Measurements from ENCODE around the gene TSACC. TPM values are rescaled to one million over a fixed set of nuclear protein-coding genes. Genes with fewer than 3 reads are reported as not detected.
"Not testable (repeated sequence)": the region's sequence is repeated elsewhere in the genome, so short reads cannot be mapped to it uniquely, and the experiment has no call there.

The TSACC gene
- total RNA-seq, 1 experiment from 2014 or later, result 1.8 TPM

- no peak for DNase-seq (ENCODE audit: unreplicated experiment)
- BruUV-seq (replicated peaks), result no TSS peak
- no peaks in the 10 kb centered on the region for H3K36me3 Mint-ChIP-seq (ENCODE audit: insufficient read depth, unreplicated experiment)
- TF ChIP-seq, protein P1, sequence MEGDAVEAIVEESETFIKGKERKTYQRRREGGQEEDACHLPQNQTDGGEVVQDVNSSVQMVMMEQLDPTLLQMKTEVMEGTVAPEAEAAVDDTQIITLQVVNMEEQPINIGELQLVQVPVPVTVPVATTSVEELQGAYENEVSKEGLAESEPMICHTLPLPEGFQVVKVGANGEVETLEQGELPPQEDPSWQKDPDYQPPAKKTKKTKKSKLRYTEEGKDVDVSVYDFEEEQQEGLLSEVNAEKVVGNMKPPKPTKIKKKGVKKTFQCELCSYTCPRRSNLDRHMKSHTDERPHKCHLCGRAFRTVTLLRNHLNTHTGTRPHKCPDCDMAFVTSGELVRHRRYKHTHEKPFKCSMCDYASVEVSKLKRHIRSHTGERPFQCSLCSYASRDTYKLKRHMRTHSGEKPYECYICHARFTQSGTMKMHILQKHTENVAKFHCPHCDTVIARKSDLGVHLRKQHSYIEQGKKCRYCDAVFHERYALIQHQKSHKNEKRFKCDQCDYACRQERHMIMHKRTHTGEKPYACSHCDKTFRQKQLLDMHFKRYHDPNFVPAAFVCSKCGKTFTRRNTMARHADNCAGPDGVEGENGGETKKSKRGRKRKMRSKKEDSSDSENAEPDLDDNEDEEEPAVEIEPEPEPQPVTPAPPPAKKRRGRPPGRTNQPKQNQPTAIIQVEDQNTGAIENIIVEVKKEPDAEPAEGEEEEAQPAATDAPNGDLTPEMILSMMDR (IDR thresholded peaks at IDR 0.05; ENCODE audit: unreplicated experiment), result no peak
- no peak overlapping the region for H3K4me3 Mint-ChIP-seq (ENCODE audit: unreplicated experiment)
- H3K9me3 Mint-ChIP-seq (ENCODE audit: unreplicated experiment), result no peaks in the 10 kb centered on the region
- H3K27me3 Mint-ChIP-seq (ENCODE audit: insufficient read depth, unreplicated experiment), result no peaks in the 10 kb centered on the region
- no peak overlapping the region for H3K27ac Mint-ChIP-seq (ENCODE audit: low read depth, unreplicated experiment)
- H3K4me1 Mint-ChIP-seq (ENCODE audit: insufficient read depth, unreplicated experiment), result no peaks in the 10 kb centered on the region
- ChIA-PET POLR2A (interaction anchor here (0.6 to 1.5 kb wide), 2 partner anchors 60 to 77 kb away, joined by 3 to 5 read pairs; partner anchors contain the start of gene SMG5), CTCF (interaction anchor here (0.6 to 2.4 kb wide), 6 partner anchors 16 to 283 kb away, joined by 3 to 11 read pairs (median 3); no protein-coding TSS in a partner anchor)
- intact Hi-C loops (cut with micrococcal nuclease), result no loop called here
Observed at GRCh38 chr1:156342166-156342955, 4.0 kb downstream of the TSACC start.

- no peak overlapping the region for H3K27ac Mint-ChIP-seq (ENCODE audit: low read depth, unreplicated experiment)
- no peak for DNase-seq (ENCODE audit: unreplicated experiment)
- BruUV-seq (replicated peaks), result no TSS peak
Observed at GRCh38 chr1:156344409-156344808, 6.1 kb downstream of the TSACC start.

DNA sequence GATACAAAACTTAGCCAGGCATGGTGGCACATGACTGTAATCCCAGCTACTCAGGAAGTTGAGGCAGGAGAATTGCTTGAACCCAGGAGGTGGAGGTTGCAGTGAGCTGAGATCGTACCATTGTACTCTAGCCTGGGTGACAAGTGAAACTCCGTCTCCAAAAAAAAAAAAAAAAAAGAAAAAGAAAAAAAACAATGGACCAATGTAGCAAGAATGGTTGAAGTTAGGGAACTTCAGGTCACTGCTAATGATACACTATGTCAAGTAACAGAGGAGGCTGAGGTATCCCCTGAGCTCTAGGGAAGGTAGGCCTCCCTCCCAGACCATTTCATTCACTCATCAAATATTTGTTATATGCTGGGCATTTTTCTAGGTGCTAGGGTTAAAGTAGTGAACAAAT, 7.7 kb downstream of the TSACC start:
- H3K4me3 Mint-ChIP-seq (ENCODE audit: unreplicated experiment); H3K27me3 Mint-ChIP-seq (ENCODE audit: insufficient read depth, unreplicated experiment); H3K27ac Mint-ChIP-seq (ENCODE audit: low read depth, unreplicated experiment); intact Hi-C loops (cut with micrococcal nuclease); DNase-seq (ENCODE audit: unreplicated experiment); H3K9me3 Mint-ChIP-seq (ENCODE audit: unreplicated experiment); BruUV-seq (replicated peaks); H3K4me1 Mint-ChIP-seq (ENCODE audit: insufficient read depth, unreplicated experiment); H3K36me3 Mint-ChIP-seq (ENCODE audit: insufficient read depth, unreplicated experiment): not testable (repeated sequence)
- ChIA-PET CTCF (interaction anchor here (0.5 to 4.8 kb wide), 6 partner anchors 10 to 259 kb away, joined by 3 to 38 read pairs (median 6); no protein-coding TSS in a partner anchor), POLR2A (interaction anchor here (0.6 to 1.1 kb wide), 2 partner anchors 14 to 87 kb away, joined by 3 read pairs; no protein-coding TSS in a partner anchor)

More at GRCh38 chr1:156344409-156344808, 6.1 kb downstream of the TSACC start:
- no peaks in the 10 kb centered on the region for H3K36me3 Mint-ChIP-seq (ENCODE audit: insufficient read depth, unreplicated experiment)
- H3K4me1 Mint-ChIP-seq (ENCODE audit: insufficient read depth, unreplicated experiment), result no peaks in the 10 kb centered on the region
- no peaks in the 10 kb centered on the region for H3K27me3 Mint-ChIP-seq (ENCODE audit: insufficient read depth, unreplicated experiment)
- intact Hi-C loops (cut with micrococcal nuclease), result no loop called here
- ChIA-PET POLR2A (interaction anchor here (0.6 to 0.8 kb wide), 2 partner anchors 11 to 32 kb away, joined by 3 read pairs; no protein-coding TSS in a partner anchor), CTCF (interaction anchor here (0.5 to 4.8 kb wide), 14 partner anchors 8 to 382 kb away, joined by 3 to 38 read pairs (median 3); no protein-coding TSS in a partner anchor)
- no peaks in the 10 kb centered on the region for H3K9me3 Mint-ChIP-seq (ENCODE audit: unreplicated experiment)
- TF ChIP-seq, protein P1 (IDR thresholded peaks at IDR 0.05; ENCODE audit: unreplicated experiment), result no peak
- H3K4me3 Mint-ChIP-seq (ENCODE audit: unreplicated experiment), result no peak overlapping the region

- no peaks in the 10 kb centered on the region for H3K27me3 Mint-ChIP-seq (ENCODE audit: insufficient read depth, unreplicated experiment)
Observed at GRCh38 chr1:156346636-156347035, 8.3 kb downstream of the TSACC start.

More at GRCh38 chr1:156346636-156347035, 8.3 kb downstream of the TSACC start:
- intact Hi-C loops (cut with micrococcal nuclease), result no loop called here
- ChIA-PET CTCF (interaction anchor here (1.2 to 4.8 kb wide), 3 partner anchors 9 to 73 kb away, joined by 4 to 38 read pairs (median 17); no protein-coding TSS in a partner anchor), POLR2A (interaction anchor here (0.6 to 1.6 kb wide), 3 partner anchors 14 to 111 kb away, joined by 3 read pairs; no protein-coding TSS in a partner anchor)
- no TSS peak for BruUV-seq (replicated peaks)
- Mint-ChIP-seq H3K4me3 (ENCODE audit: unreplicated experiment) (no peak overlapping the region), H3K36me3 (ENCODE audit: insufficient read depth, unreplicated experiment) (no peaks in the 10 kb centered on the region), H3K9me3 (ENCODE audit: unreplicated experiment) (no peaks in the 10 kb centered on the region), H3K4me1 (ENCODE audit: insufficient read depth, unreplicated experiment) (no peaks in the 10 kb centered on the region), H3K27ac (ENCODE audit: low read depth, unreplicated experiment) (no peak overlapping the region)
- TF ChIP-seq, protein P1 (IDR thresholded peaks at IDR 0.05; ENCODE audit: unreplicated experiment), result no peak
- no peak for DNase-seq (ENCODE audit: unreplicated experiment)

Data from MCF 10A (cell line).